ENCODE results near the gene FBXW12. TPM values are rescaled to one million over a fixed set of nuclear protein-coding genes. Genes with fewer than 3 reads are reported as not detected.

FBXW12 gene, protein sequence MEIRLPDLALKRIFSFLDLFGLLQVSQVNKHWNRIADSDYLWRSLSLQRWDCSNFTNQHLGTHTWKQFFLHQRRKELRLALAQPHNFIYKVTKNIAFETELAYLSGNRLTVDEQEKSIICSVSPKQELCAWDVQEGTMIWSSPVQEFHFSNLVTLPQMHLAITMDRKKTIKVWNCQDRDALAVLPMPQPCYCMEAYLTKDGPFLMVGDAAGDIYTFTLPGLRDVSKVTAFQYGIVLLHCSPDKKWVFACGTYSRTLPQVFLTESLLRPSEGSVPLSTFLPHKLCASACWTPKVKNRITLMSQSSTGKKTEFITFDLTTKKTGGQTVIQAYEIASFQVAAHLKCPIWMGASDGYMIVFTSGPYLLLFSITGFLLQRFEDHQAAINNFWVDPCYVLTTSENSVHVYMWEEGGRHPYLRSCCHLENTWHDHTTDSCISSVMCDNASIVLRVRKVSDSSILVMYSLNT
- total RNA-seq: 1.8 TPM

DNA sequence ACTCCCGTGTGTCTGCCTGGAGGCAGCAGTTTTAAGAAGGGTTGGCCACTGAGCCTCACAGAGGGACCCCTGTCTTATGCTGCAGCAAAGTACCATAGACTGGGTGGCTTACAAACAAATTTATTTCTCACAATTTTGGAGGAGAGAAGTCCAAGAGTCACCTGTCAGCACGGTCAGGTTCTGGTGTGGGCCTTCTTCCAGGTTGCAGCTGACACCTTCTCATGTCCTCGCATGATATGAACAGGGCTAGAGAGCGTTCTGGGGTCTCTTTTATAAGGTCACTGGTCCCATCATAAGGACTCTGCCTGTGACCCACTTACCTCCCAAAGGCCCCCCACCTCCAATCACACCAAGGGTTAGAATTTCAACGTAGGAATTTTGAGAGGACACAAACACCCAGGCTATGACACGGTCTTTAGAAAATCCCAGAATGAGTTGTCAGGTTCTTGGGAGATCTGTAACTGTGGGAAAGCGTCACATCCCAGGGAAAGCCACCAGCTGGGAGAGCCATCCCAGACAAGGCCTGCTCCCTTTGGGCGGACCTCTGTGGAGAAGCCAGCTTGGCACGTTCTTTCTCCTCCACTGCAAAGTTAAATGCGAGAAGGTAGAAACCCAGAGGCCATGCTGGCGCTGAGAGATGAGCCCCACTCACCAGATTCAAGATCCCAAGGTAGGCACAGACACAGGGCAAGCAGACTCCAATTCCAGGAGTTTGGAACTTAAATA lies at the start of gene FBXW12:
TSS of gene FBXW12 (plus strand) at position 569 of the 726 bp plus-strand sequence. CDS start 549 bp downstream, outside the sequence.

DNA sequence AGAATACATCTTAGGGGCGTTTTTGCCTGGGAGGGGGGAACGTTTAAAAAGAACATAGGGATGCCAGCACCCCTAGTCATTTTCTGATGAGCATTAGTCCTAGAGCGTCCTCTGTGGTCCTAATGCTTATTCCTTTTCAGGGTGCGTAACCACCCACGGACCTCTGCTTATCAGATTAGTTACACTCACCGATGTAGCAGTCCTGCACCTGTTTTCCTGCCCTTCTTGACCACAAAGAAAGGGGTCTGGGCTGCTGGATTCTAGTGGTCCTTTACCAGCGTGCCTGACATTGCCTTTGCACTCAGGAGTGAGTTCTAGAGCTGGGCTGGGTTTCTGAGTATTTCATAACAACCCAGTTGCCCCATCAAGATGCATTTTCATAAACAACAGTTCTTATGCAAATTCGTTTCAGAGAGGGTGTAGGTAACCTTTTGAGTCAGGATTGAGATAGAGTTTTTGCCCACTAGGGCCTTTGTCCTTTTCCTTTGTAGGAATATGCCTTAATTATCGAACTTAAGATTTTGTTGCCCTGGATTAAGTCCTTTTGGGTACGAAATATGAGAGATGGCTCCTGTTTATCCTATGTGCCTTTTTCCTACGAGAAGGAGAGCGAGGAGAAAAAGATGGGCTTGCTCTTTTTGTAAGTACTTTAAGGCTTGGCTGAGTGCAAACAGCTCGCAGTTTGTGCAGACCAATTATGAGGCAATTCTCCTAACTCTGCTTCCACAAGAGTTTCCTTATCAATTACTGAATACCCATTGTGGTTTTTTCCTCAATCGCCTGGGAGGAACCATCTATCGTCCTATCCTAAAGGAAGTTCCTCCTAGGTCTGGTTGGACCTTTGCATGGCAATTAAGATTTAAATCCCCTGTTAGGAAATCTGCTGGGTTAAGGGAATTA lies 38.4 kb upstream of the FBXW12 start, which contains the start of gene SPINK8:
TSS of gene SPINK8 (minus strand) at position 316 of the 900 bp plus-strand sequence. CDS start 5,320 bp downstream, outside the sequence.

DNA sequence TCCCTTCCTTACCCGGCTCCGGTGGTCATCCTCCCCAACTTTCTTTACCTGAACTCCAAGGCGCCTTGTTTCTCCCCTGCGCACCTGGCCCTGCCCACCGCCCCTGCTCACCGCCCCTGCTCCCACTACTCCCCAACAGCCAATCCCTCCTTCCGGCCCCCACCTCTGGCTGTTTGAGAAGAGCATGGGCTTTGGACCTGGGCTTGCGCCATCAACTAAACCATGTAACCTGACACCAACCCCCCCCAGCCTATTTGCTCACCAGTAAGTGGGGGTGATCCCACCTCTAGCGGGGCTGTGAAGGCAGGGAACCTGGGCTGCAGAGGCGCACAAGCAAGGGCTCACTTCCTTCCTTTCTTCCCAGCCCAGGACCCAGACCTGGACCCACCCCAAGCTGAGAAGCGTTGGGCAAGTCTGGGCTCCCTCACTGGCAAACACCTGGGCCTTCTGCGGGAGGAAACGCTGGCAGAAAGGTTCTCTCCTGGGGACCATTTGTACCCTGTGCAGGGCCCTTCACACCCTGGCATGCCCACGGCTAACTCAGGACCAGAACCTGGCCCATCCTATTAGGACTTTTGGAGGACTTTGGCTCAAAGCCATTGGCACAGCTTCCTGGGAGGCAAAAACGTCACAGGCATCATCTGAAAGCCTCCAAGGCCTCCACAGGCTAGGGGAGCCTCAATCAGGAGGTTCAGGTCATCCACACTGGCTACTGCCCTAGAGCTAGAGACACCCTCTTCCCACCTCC lies 58.1 kb downstream of the FBXW12 start, which contains the start of gene PLXNB1:
TSS of gene PLXNB1 (minus strand) at position 127 of the 748 bp plus-strand sequence. CDS start 5,475 bp downstream, outside the sequence.

GRCh38 chr3:48439820-48440589 lies 68.0 kb downstream of the FBXW12 start, which contains the start of the genes CCDC51 and TMA7:
Gene CCDC51 (minus strand): TSS chr3:48440119. CDS start chr3:48435128, 4,991 bp downstream.
Gene TMA7 (plus strand): TSS chr3:48440257. CDS start chr3:48440297, 40 bp downstream.

Small RNA genes lying within 50 kb of the gene (small RNA-seq; reads per million reads assigned to genes)
- gene RN7SL321P: not detected

Other genes starting within 250 kb of the FBXW12 start
- gene CDC25A, start 183.8 kb upstream of the FBXW12 start, total RNA-seq: 10.8 TPM
- not detected for gene CAMP, start 148.7 kb upstream of the FBXW12 start, total RNA-seq
- 16.4 TPM for gene ZNF589, start 131.1 kb upstream of the FBXW12 start, total RNA-seq
- 24.0 TPM for gene NME6, start 70.9 kb upstream of the FBXW12 start, total RNA-seq
- not detected for gene SPINK8, start 38.6 kb upstream of the FBXW12 start, total RNA-seq
- 89.0 TPM for gene PLXNB1, start 57.9 kb downstream of the FBXW12 start, total RNA-seq
- gene CCDC51, start 67.9 kb downstream of the FBXW12 start, total RNA-seq: 10.1 TPM
- 114 TPM for gene TMA7, start 68.0 kb downstream of the FBXW12 start, total RNA-seq
- 7.6 TPM for gene ATRIP, start 74.5 kb downstream of the FBXW12 start, total RNA-seq
- gene SHISA5, start 132.0 kb downstream of the FBXW12 start, total RNA-seq: 56.1 TPM
- 20.8 TPM for gene PFKFB4, start 184.6 kb downstream of the FBXW12 start, total RNA-seq
- not detected for gene UCN2, start 191.6 kb downstream of the FBXW12 start, total RNA-seq
- gene COL7A1, start 223.1 kb downstream of the FBXW12 start, total RNA-seq: 3.5 TPM
- 194 TPM for gene UQCRC1, start 237.4 kb downstream of the FBXW12 start, total RNA-seq
- gene TMEM89, start 249.6 kb downstream of the FBXW12 start, total RNA-seq: not detected

Data from diencephalon (tissue), 1 donor.